ENCODE results near the gene CABLES2. TPM values are rescaled to one million over a fixed set of nuclear protein-coding genes. Genes with fewer than 3 reads are reported as not detected.

The CABLES2 gene
- total and polyA plus RNA-seq, 10 of the 15 experiments (the other 5 are each of a cell fraction or from before 2014, with no cell fraction given) = 2.2 to 14.9 (median 5.3) TPM

GRCh38 chr20:62344092-62344491 is 63.0 kb downstream of the CABLES2 start:
- intact Hi-C loops (cut with micrococcal nuclease; ENCODE audit: unreplicated experiment) (loop anchor here (5.0 kb wide), 1 partner anchor 38 kb away; no protein-coding TSS in a partner anchor), in situ Hi-C loops (cut with MboI) (no loop called here)
- peaks cover 3% of the 10 kb centered on the region for H3K9me3 ChIP-seq (replicated peaks; ENCODE audit: control insufficient read depth, insufficient read depth, low read length)
- peaks cover 9% of the 10 kb centered on the region for H3K4me1 ChIP-seq (ENCODE audit: control insufficient read depth, insufficient read depth, low read length)
- no peak overlapping the region for H3K27ac ChIP-seq (ENCODE audit: control insufficient read depth, insufficient read depth)
- no peaks in the 10 kb centered on the region for H3K36me3 ChIP-seq (ENCODE audit: control insufficient read depth in 2 of 2, insufficient read depth in 2 of 2, low read length in 1 of 2)
- H4K20me1 ChIP-seq (ENCODE audit: control insufficient read depth, insufficient read depth) = no peaks in the 10 kb centered on the region
- CTCF ChIA-PET = no interaction called here
- POLR2A ChIA-PET = interaction anchor here (0.7 kb wide), 1 partner anchor 636 kb away, joined by 9 read pairs; no protein-coding TSS in a partner anchor
- no peak for TF ChIP-seq RFX5 (IDR thresholded peaks at IDR 0.05; ENCODE audit: low read depth, low read length)
- no peak for TF ChIP-seq ZNF274 (IDR thresholded peaks at IDR 0.05; ENCODE audit: insufficient read depth, insufficient read length)
- TF ChIP-seq BMI1 (IDR thresholded peaks at IDR 0.05; ENCODE audit: borderline replicate concordance) = no peak
- no peak for TF ChIP-seq RAD21 (IDR thresholded peaks at IDR 0.05; ENCODE audit: insufficient read depth, low read depth, low read length)
- no peak for TF ChIP-seq RB1 (IDR thresholded peaks at IDR 0.05; ENCODE audit: borderline replicate concordance)
- no peak for TF ChIP-seq MEF2B (IDR thresholded peaks at IDR 0.05; ENCODE audit: partially characterized antibody, poor library complexity, severe bottlenecking)
- TF ChIP-seq SREBF1 (IDR thresholded peaks at IDR 0.05; ENCODE audit: low read length) = no peak
- TF ChIP-seq MEF2A (IDR thresholded peaks at IDR 0.05; ENCODE audit: insufficient read depth, low read depth, low read length) = no peak
- no peak for TF ChIP-seq LARP7 (IDR thresholded peaks at IDR 0.05)
- TF ChIP-seq MTA3 (IDR thresholded peaks at IDR 0.05; ENCODE audit: borderline replicate concordance, low read length) = no peak
- no peak for TF ChIP-seq ASH2L (IDR thresholded peaks at IDR 0.05; ENCODE audit: borderline replicate concordance, low read depth)
- TF ChIP-seq GATAD2B (conservative IDR thresholded peaks at IDR 0.05; ENCODE audit: low read depth) = no peak
- no peak for TF ChIP-seq YY1 (IDR thresholded peaks at IDR 0.05; ENCODE audit: low read depth, low read length)
- TF ChIP-seq ZNF217 (IDR thresholded peaks at IDR 0.05) = no peak
- TF ChIP-seq NKRF (conservative IDR thresholded peaks at IDR 0.05) = no peak
- no peak for TF ChIP-seq STAT3 (IDR thresholded peaks at IDR 0.05; ENCODE audit: low read depth, low read length)
- TF ChIP-seq, protein P1, sequence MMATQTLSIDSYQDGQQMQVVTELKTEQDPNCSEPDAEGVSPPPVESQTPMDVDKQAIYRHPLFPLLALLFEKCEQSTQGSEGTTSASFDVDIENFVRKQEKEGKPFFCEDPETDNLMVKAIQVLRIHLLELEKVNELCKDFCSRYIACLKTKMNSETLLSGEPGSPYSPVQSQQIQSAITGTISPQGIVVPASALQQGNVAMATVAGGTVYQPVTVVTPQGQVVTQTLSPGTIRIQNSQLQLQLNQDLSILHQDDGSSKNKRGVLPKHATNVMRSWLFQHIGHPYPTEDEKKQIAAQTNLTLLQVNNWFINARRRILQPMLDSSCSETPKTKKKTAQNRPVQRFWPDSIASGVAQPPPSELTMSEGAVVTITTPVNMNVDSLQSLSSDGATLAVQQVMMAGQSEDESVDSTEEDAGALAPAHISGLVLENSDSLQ (IDR thresholded peaks at IDR 0.05) = no peak
- no peak for TF ChIP-seq JUND (IDR thresholded peaks at IDR 0.05; ENCODE audit: low read depth, low read length)
- TF ChIP-seq EZH2 (IDR thresholded peaks at IDR 0.05; ENCODE audit: borderline replicate concordance, control insufficient read depth, low read depth, low read length) = no peak
- no peak for TF ChIP-seq NFIC (IDR thresholded peaks at IDR 0.05; ENCODE audit: low read depth, low read length)
- no peak overlapping the region for H3K4me3 ChIP-seq
- no peaks in the 10 kb centered on the region for H3K27me3 ChIP-seq (replicated peaks in 1 of 2; ENCODE audit: control insufficient read depth in 2 of 2, insufficient read depth in 2 of 2, low read length in 1 of 2)
- no peak overlapping the region for H2AFZ ChIP-seq (ENCODE audit: control insufficient read depth, low read depth, low read length)
- RAD21 ChIA-PET (ENCODE audit: unreplicated experiment) = no interaction called here
- no peak for DNase-seq (ENCODE audit: low read depth, low spot score)
- FAIRE-seq = no peak
- 97% methylated on average over 4 of the region's 5 CpGs for WGBS (ENCODE audit: insufficient coverage, insufficient replicate concordance, low lambda C conversion rate, missing lambda C conversion rate)
- no peak for ATAC-seq
- SMC1A ChIA-PET (ENCODE audit: uncharacterized antibody, unreplicated experiment) = no interaction called here
- no peak overlapping the region for H3K9ac ChIP-seq (ENCODE audit: control insufficient read depth, insufficient read depth, low read length)
- no peak overlapping the region for H3K4me2 ChIP-seq (ENCODE audit: control insufficient read depth, insufficient read depth)
- no peaks in the 10 kb centered on the region for H3K79me2 ChIP-seq (ENCODE audit: control insufficient read depth, insufficient read depth, low read length)
- BruUV-seq (replicated peaks) = no TSS peak
